Thyroid gland (tissue), 4 donors: Measurements from ENCODE around the gene RYR3.

Experiments used
- CTCF ChIP-seq, 6 experiments: fragments of 200-600 bp in 3 of 6; fragments of 450-650 bp in 3 of 6; sonication (generic) in 3 of 6; IDR thresholded peaks; one replicate each; pipeline ENCODE4 v1.5.1; 2016 to 2019; ENCODE audit warnings: antibody characterized with exemption in 6 of 6, mild to moderate bottlenecking in 2 of 6, inconsistent platforms in 1 of 6, moderate library complexity in 1 of 6
- POLR2A ChIP-seq, 2 donors: fragments of 450-650 bp; IDR thresholded peaks; one replicate each; pipeline ENCODE4 v1.6.1; 2017; ENCODE audit warnings: antibody characterized with exemption in 2 of 2, mild to moderate bottlenecking in 2 of 2, moderate library complexity in 1 of 2

GRCh38 chr15:33797651-33798050 is 486.9 kb downstream of the RYR3 start:
- no peak for TF ChIP-seq CTCF (IDR thresholded peaks at IDR 0.05)
- no peak for TF ChIP-seq POLR2A (IDR thresholded peaks at IDR 0.05)
